ENCODE results near the gene FAM107A. TPM values are rescaled to one million over a fixed set of nuclear protein-coding genes. Genes with fewer than 3 reads are reported as not detected.

The FAM107A gene
- total RNA-seq, 2 donors from 2014 or later, result not detected

GRCh38 chr3:58574106-58574505 lies 3.1 kb downstream of the FAM107A start:
- Mint-ChIP-seq H3K4me3 (no peak overlapping the region), H3K27me3 (ENCODE audit: insufficient read depth) (peaks cover 11% of the 10 kb centered on the region), H3K4me1 (peaks cover 10% of the 10 kb centered on the region), H3K27ac (no peak overlapping the region), H3K36me3 (ENCODE audit: low read depth) (no peaks in the 10 kb centered on the region), H3K9me3 (peaks cover 7% of the 10 kb centered on the region)
- Histone ChIP-seq H3K4me3 (ENCODE audit: low read length) (no peak overlapping the region), H3K27ac (ENCODE audit: low read depth, low read length) (no peak overlapping the region), H3K4me1 (ENCODE audit: control insufficient read depth, insufficient read depth, low read length) (no peaks in the 10 kb centered on the region), H3K9me3 (ENCODE audit: control insufficient read depth, low read length) (peaks cover 6% of the 10 kb centered on the region), H3K36me3 (ENCODE audit: control insufficient read depth, insufficient read depth, low read length) (no peaks in the 10 kb centered on the region), H3K27me3 (ENCODE audit: control insufficient read depth, insufficient read depth, low read length, poor library complexity, severe bottlenecking) (peaks cover 3% of the 10 kb centered on the region), H3K9ac (ENCODE audit: extremely low read depth, low read length, poor library complexity, severe bottlenecking) (no peak overlapping the region)
- no peak for DNase-seq
- WGBS, 2 experiments (ENCODE audit: insufficient coverage in 1 of 2, insufficient read length in 1 of 2), result 91 to 93% methylated on average over 2 to 3 of the region's 3 CpGs
- TF ChIP-seq CTCF (conservative IDR thresholded peaks at IDR 0.05), result no peak

GRCh38 chr3:58573640-58574039 lies 3.6 kb downstream of the FAM107A start:
- H3K27ac Mint-ChIP-seq, result no peak overlapping the region

GRCh38 chr3:58572634-58573230 lies 4.5 kb downstream of the FAM107A start:
- Mint-ChIP-seq H3K27ac (no peak overlapping the region), H3K36me3 (ENCODE audit: low read depth) (no peaks in the 10 kb centered on the region), H3K4me1 (peaks cover 10% of the 10 kb centered on the region), H3K9me3 (peaks cover 7% of the 10 kb centered on the region), H3K4me3 (no peak overlapping the region), H3K27me3 (ENCODE audit: insufficient read depth) (peaks cover 11% of the 10 kb centered on the region)
- no peaks in the 10 kb centered on the region for H3K36me3 ChIP-seq (ENCODE audit: control insufficient read depth, insufficient read depth, low read length)
- no peak overlapping the region for H3K27ac ChIP-seq (ENCODE audit: low read depth, low read length)
- H3K9me3 ChIP-seq (ENCODE audit: control insufficient read depth, low read length), result peaks cover 6% of the 10 kb centered on the region
- peaks cover 3% of the 10 kb centered on the region for H3K27me3 ChIP-seq (ENCODE audit: control insufficient read depth, insufficient read depth, low read length, poor library complexity, severe bottlenecking)
- H3K4me3 ChIP-seq (ENCODE audit: low read length), result no peak overlapping the region
- no peaks in the 10 kb centered on the region for H3K4me1 ChIP-seq (ENCODE audit: control insufficient read depth, insufficient read depth, low read length)
- DNase-seq, result no peak
- 91 to 100% methylated on average over 2 to 7 of the region's 7 CpGs for WGBS, 2 experiments (ENCODE audit: insufficient coverage in 1 of 2, insufficient read length in 1 of 2)
- no peak overlapping the region for H3K9ac ChIP-seq (ENCODE audit: extremely low read depth, low read length, poor library complexity, severe bottlenecking)
- no peak for TF ChIP-seq CTCF (conservative IDR thresholded peaks at IDR 0.05)

More at GRCh38 chr3:58573640-58574039, 3.6 kb downstream of the FAM107A start:
- H3K27ac ChIP-seq (ENCODE audit: low read depth, low read length), result no peak overlapping the region
- 87 to 92% methylated on average over 5 to 6 of the region's 6 CpGs for WGBS, 2 experiments (ENCODE audit: insufficient coverage in 1 of 2, insufficient read length in 1 of 2)
- no peak for DNase-seq
- H3K27me3 ChIP-seq (ENCODE audit: control insufficient read depth, insufficient read depth, low read length, poor library complexity, severe bottlenecking), result peaks cover 3% of the 10 kb centered on the region
- Mint-ChIP-seq H3K27me3 (ENCODE audit: insufficient read depth) (peaks cover 11% of the 10 kb centered on the region), H3K4me1 (peaks cover 10% of the 10 kb centered on the region), H3K36me3 (ENCODE audit: low read depth) (no peaks in the 10 kb centered on the region), H3K4me3 (no peak overlapping the region), H3K9me3 (peaks cover 7% of the 10 kb centered on the region)
- H3K36me3 ChIP-seq (ENCODE audit: control insufficient read depth, insufficient read depth, low read length), result no peaks in the 10 kb centered on the region
- no peak overlapping the region for H3K9ac ChIP-seq (ENCODE audit: extremely low read depth, low read length, poor library complexity, severe bottlenecking)
- no peaks in the 10 kb centered on the region for H3K4me1 ChIP-seq (ENCODE audit: control insufficient read depth, insufficient read depth, low read length)
- no peak overlapping the region for H3K4me3 ChIP-seq (ENCODE audit: low read length)
- peaks cover 6% of the 10 kb centered on the region for H3K9me3 ChIP-seq (ENCODE audit: control insufficient read depth, low read length)
- no peak for TF ChIP-seq CTCF (conservative IDR thresholded peaks at IDR 0.05)
